Activated naive CD8-positive, alpha-beta T cell treated with anti-CD3 and anti-CD28 coated beads for 36 hours (primary cell): ENCODE data around the gene LENG8. TPM values are rescaled to one million over a fixed set of nuclear protein-coding genes. Genes with fewer than 3 reads are reported as not detected.
"Not testable (repeated sequence)": the region's sequence is repeated elsewhere in the genome, so short reads cannot be mapped to it uniquely, and the experiment has no call there.

ENCODE experiments used
- DNase-seq: peaks from one replicate; pipeline ENCODE4 v3.0.0; 2021
- H3K27ac Mint-ChIP-seq: one replicate; pipeline ENCODE4 v1.8.0; 2022; ENCODE audit warnings: mild to moderate bottlenecking, moderate library complexity, mixed read lengths
- H3K27me3 Mint-ChIP-seq: one replicate; pipeline ENCODE4 v1.8.0; 2022; ENCODE audit warnings: mild to moderate bottlenecking, mixed read lengths
- H3K36me3 Mint-ChIP-seq: one replicate; pipeline ENCODE4 v1.8.0; 2021; ENCODE audit warnings: mild to moderate bottlenecking, mixed read lengths
- H3K4me1 Mint-ChIP-seq: one replicate; pipeline ENCODE4 v1.8.0; 2021; ENCODE audit warnings: mixed read lengths
- H3K4me3 Mint-ChIP-seq: one replicate; pipeline ENCODE4 v1.8.0; 2022; ENCODE audit warnings: mild to moderate bottlenecking, moderate library complexity, mixed read lengths
- H3K9me3 Mint-ChIP-seq: one replicate; pipeline ENCODE4 v1.8.0; 2022; ENCODE audit warnings: mixed read lengths
- total RNA-seq, 2 experiments: library from RNA; stranded (reverse); gene quantifications; one replicate each; pipeline ENCODE4 v1.2.3, GENCODE V29; 2021

Gene LENG8
- total RNA-seq, 2 experiments from 2014 or later, result 101 to 108 TPM

DNA sequence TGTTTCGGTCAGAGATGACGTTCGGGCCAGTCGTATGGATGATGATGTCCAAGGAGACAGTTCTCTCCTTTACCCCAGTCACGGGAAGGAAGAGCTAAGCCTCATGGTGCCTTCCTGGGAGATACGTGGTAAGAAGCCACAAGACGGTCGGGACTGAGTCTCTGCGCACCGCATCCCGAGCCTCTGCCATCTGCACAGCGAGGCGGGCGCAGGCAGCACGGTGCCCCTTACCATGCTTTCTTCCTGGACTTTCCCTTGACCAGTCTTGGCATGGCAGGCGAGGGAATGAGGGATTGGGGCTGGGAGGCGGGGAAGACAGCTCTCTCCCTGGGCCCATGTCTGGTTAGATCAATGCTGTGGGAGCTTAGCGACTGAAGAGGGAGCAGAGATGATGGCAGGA, 43.6 kb downstream of the LENG8 start:
- Mint-ChIP-seq H3K27me3 (peaks cover 63% of the 10 kb centered on the region), H3K4me3 (no peak overlapping the region), H3K9me3 (no peaks in the 10 kb centered on the region), H3K36me3 (no peaks in the 10 kb centered on the region), H3K27ac (no peak overlapping the region), H3K4me1 (peaks cover 5% of the 10 kb centered on the region)
- no peak for DNase-seq

DNA sequence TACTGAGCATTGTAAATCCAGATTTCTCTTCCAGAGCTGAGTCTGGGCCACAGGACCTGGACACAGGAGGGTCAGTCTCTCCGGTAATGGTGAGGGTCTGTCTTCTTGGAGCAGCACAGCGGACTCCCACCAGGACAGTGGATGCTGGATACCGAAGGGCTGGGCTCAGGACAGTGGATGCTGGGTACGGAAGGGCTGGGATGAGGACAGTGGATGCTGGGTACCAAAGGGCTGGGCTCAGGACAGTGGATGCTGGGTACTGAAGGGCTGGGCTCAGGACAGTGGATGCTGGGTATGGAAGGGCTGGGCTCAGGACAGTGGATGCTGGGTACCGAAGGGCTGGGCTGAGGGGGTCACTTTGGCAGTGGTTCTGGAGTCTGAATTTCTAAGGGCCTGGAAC, 44.1 kb downstream of the LENG8 start:
- not testable (repeated sequence) for H3K36me3 Mint-ChIP-seq, H3K9me3 Mint-ChIP-seq, DNase-seq, H3K27ac Mint-ChIP-seq, H3K4me1 Mint-ChIP-seq, H3K4me3 Mint-ChIP-seq
- H3K27me3 Mint-ChIP-seq, result peaks cover 63% of the 10 kb centered on the region

DNA sequence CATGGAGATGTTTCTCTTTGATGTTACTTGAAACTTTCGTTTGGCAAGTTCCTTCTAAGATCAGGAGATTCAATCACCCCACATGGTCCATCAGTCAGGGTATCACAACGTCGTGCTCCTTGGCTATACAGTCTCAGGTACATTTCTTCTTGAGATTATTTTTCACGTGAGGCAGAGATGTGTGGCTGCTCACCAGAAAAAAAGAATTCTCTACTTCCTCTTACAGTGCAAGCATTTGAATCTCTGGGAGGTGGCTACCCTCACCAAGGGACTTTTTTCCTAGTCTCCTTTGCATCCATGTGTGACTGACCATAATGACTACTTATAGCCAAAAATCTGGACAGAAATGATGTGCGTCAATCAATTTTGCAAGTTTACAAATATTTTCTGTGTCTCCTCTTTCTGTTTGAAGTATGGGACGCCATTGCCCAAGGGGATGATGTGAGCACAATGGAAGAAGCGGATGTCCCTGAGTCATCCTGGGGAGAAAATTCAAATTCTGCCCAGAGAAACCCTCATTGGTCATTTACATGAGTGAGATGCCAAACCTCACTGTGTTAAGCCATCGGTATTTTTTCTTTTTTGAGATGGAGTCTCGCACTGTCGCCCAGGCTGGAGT, 45.1 kb downstream of the LENG8 start:
- H3K9me3 Mint-ChIP-seq, result no peaks in the 10 kb centered on the region
- no peaks in the 10 kb centered on the region for H3K36me3 Mint-ChIP-seq
- no peak overlapping the region for H3K27ac Mint-ChIP-seq
- H3K4me1 Mint-ChIP-seq, result peaks cover 12% of the 10 kb centered on the region
- peaks cover 67% of the 10 kb centered on the region for H3K27me3 Mint-ChIP-seq
- DNase-seq, result no peak
- no peak overlapping the region for H3K4me3 Mint-ChIP-seq

DNA sequence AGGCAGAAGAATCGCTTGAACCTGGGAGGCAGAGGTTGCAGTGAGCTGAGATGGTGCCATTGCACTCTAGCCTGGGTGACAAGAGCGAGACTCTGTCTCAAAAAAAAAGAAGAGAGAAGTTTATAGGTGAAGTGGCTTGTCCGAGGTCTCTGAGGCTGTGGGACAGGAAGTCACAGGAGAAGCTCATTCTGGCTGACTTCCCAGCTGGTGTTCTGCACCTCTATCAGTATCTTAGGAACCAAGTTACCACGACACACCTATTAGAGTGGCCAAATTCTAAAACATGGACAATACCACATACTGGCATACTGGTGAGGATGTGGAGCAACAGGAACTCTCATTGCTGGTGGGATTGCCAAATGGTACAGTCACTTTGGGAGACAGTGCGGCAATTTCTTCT, 46.3 kb downstream of the LENG8 start:
- not testable (repeated sequence) for H3K4me3 Mint-ChIP-seq, H3K9me3 Mint-ChIP-seq, H3K27ac Mint-ChIP-seq, DNase-seq, H3K36me3 Mint-ChIP-seq
- H3K4me1 Mint-ChIP-seq, result peaks cover 14% of the 10 kb centered on the region
- H3K27me3 Mint-ChIP-seq, result peaks cover 66% of the 10 kb centered on the region

DNA sequence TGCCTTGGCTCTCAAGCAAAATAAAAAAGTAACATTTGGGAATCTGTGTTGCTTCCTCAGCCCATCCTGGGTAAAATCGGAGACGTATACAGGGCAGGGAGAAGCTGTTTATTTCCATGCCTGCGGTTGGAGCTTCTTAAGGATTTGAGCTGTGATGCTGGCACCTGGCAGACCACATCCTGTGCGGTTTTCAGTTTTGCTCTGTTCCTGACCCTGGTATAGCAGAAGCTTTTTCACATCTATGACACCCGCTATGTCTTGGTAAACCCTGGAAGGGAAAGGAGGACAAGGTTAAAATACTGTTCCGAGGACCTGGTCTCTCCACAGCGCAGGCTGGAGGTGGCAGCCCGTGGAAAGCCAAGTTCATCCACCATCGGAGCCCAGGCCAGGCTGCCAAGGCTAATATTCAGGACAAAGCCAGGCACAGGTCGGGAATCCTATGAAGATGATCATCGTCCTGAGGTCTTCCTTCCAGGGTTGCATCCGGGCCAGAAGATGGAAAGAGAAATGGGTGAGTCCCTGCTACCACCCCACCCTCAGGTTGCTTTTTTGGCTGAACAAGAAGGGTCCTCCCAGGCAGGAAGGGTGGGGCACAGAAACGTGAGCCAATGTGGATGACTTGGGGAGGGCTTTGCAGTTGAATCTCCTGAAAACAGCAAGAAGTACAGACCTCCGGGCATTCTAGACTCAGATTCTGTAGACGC, 48.9 kb downstream of the LENG8 start:
- not testable (repeated sequence) for H3K4me3 Mint-ChIP-seq, H3K9me3 Mint-ChIP-seq, DNase-seq, H3K27ac Mint-ChIP-seq, H3K36me3 Mint-ChIP-seq
- Mint-ChIP-seq H3K4me1 (peaks cover 18% of the 10 kb centered on the region), H3K27me3 (peaks cover 56% of the 10 kb centered on the region)

DNA sequence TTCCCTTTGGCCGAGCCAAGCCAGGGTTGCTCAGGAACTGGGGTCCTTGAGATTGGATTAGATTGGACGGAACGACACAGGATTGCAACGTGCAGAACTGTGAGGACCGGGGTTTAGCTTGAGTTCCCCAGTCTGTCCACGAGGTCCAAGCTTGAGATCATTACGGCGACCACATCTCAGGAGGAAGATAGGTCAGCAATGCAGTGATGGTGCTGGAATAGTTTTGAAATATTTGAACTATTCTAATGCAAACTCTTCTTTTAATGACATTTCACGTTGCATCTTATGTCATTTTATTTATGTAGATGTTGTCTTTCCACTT, 49.4 kb downstream of the LENG8 start:
- H3K36me3 Mint-ChIP-seq, H3K9me3 Mint-ChIP-seq, H3K27ac Mint-ChIP-seq, DNase-seq, H3K4me3 Mint-ChIP-seq: not testable (repeated sequence)
- Mint-ChIP-seq H3K4me1 (peaks cover 18% of the 10 kb centered on the region), H3K27me3 (peaks cover 55% of the 10 kb centered on the region)

DNA sequence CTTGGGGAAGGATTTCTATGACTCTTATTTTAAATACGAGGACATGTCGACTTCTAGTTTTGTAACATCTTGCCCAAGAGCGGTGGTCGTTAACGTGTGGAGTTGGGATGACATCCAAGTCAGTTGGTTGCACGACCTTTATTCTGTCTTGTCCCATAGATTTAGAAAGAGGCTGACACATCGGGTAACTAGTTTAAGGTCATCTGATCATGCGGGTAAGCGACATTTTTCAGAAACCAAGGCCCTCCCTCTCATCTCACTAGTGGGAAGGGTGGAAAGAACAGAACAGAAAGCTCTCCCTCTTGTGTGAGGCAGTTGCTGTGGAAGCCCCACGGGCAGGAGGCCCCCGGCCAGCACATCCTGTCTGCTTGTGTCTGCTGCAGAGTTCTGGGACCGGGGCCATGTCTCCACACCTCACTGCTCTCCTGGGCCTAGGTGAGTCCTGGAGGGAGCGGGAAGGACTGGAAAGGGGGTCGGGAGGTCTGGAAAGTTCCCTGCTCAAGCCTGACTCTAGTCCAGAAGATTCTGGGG, 53.6 kb downstream of the LENG8 start, which contains the start of gene LAIR2:
Gene LAIR2 (plus strand): TSS at position 314 of the 531 bp plus-strand sequence. CDS start 88 bp downstream, at position 402.
- DNase-seq, result no peak
- Mint-ChIP-seq H3K4me1 (peaks cover 24% of the 10 kb centered on the region), H3K36me3 (no peaks in the 10 kb centered on the region), H3K27ac (no peak within 1 kb of the TSS), H3K27me3 (peaks cover 46% of the 10 kb centered on the region), H3K9me3 (no peaks in the 10 kb centered on the region), H3K4me3 (peak within 1 kb of the TSS; percentile 43)

DNA sequence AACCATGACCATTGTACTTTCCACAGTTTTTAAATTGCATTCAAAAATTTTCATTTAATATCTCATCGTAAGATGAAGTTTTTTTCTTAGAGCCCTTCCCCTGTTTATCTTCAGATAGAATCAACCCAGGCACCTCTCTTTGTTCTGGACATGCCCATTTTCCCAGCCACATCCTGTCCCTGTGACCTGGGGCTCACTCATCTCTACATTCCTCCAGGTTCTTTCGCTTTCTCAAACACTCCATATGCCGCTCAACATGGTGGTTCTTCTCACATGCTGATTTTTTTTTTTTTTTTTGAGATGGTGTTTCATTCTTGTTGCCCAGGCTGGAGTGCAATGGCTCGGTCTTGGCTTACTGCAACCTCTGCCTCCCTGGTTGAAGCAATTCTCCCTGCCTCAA, 56.5 kb downstream of the LENG8 start:
- peaks cover 47% of the 10 kb centered on the region for H3K27me3 Mint-ChIP-seq
- H3K27ac Mint-ChIP-seq, H3K4me3 Mint-ChIP-seq, DNase-seq, H3K36me3 Mint-ChIP-seq, H3K9me3 Mint-ChIP-seq: not testable (repeated sequence)
- peaks cover 19% of the 10 kb centered on the region for H3K4me1 Mint-ChIP-seq

DNA sequence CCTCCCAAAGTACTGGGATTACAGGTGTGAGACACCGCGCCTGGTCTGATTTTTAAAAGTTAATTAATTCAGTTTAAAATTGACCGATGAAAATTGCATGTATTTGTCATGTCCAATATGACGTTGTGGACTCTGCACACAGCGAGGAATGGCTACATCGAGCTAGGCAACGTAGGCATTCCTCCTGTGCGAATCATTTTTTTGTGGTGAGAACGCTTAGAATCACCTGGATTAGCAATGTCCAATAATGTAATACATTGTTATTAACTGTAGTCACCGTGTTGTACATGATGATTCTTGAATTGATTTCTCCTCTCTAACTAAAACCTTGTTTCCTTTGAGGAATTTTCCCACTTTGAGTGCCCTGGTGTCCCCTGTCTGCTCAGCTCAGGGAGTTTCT, 57.1 kb downstream of the LENG8 start:
- peaks cover 19% of the 10 kb centered on the region for H3K4me1 Mint-ChIP-seq
- H3K27me3 Mint-ChIP-seq, result peaks cover 42% of the 10 kb centered on the region
- H3K36me3 Mint-ChIP-seq, result no peaks in the 10 kb centered on the region
- H3K9me3 Mint-ChIP-seq, result no peaks in the 10 kb centered on the region
- H3K4me3 Mint-ChIP-seq, result no peak overlapping the region
- no peak overlapping the region for H3K27ac Mint-ChIP-seq
- DNase-seq, result no peak

DNA sequence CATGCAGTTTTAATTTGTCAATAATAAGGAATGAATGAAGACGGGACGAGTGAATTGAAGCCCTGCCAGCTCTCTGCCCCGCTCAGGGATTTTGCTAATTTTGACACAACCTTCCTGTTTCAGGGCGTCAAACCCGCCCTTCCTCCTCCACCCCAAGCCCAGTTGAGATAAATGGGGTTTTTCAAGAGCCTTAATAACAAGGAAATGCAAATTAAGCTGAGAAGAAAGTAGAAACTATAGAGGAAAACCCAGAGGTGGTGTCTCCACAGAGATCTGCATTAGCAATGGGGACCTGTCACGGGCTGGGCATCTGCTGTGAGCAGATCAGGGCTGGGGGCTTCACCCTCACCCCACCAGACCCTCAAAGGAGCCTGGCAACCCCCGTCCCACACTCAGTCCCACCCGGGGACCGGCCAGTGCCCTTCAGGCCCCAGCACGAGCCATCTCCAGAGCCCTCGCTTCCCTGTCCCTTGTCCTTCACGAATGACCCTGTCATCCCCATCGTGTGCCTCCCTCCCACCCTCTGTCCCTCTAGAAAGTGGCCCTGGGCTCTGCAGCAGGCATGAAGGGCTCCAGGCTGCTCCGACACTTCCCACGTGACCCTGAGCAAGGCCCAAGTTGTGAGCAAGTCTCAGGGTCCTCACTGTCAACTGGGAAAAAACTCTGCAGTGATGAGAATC, 58.2 kb downstream of the LENG8 start:
- DNase-seq, H3K9me3 Mint-ChIP-seq, H3K36me3 Mint-ChIP-seq, H3K4me3 Mint-ChIP-seq, H3K27ac Mint-ChIP-seq: not testable (repeated sequence)
- Mint-ChIP-seq H3K4me1 (peaks cover 19% of the 10 kb centered on the region), H3K27me3 (peaks cover 41% of the 10 kb centered on the region)

DNA sequence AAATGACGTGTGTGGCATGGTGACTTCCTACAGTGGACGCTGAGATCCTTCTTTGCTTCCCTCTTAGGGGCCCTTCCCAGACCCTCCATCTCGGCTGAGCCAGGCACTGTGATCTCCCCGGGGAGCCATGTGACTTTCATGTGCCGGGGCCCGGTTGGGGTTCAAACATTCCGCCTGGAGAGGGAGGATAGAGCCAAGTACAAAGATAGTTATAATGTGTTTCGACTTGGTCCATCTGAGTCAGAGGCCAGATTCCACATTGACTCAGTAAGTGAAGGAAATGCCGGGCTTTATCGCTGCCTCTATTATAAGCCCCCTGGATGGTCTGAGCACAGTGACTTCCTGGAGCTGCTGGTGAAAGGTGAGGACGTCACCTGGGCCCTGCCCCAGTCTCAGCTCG, 58.8 kb downstream of the LENG8 start:
- Mint-ChIP-seq H3K4me3 (no peak overlapping the region), H3K27me3 (peaks cover 40% of the 10 kb centered on the region), H3K27ac (no peak overlapping the region), H3K9me3 (no peaks in the 10 kb centered on the region), H3K36me3 (no peaks in the 10 kb centered on the region), H3K4me1 (peaks cover 15% of the 10 kb centered on the region)
- no peak for DNase-seq

DNA sequence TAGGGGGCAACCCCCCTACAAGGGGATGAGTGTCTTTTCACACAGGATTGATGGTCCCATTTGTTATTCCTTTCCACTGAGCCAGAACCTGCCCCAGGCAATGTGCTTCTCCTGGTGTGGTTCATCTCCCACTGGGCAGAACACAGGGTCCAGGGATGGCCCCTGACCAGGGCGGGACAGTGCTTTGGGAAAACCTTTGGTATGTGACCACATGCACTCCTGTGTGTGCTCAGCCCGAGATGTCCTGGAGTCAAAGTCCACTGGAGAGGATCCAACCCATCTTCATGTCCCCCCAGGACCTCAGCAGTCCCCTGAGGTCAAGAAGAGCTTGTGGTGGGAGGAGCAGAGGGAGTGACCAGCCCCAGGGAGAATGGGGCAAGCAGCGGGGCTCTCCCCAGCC, 59.5 kb downstream of the LENG8 start:
- not testable (repeated sequence) for H3K27ac Mint-ChIP-seq, H3K9me3 Mint-ChIP-seq, DNase-seq, H3K36me3 Mint-ChIP-seq, H3K4me3 Mint-ChIP-seq
- peaks cover 15% of the 10 kb centered on the region for H3K4me1 Mint-ChIP-seq
- H3K27me3 Mint-ChIP-seq, result peaks cover 37% of the 10 kb centered on the region

DNA sequence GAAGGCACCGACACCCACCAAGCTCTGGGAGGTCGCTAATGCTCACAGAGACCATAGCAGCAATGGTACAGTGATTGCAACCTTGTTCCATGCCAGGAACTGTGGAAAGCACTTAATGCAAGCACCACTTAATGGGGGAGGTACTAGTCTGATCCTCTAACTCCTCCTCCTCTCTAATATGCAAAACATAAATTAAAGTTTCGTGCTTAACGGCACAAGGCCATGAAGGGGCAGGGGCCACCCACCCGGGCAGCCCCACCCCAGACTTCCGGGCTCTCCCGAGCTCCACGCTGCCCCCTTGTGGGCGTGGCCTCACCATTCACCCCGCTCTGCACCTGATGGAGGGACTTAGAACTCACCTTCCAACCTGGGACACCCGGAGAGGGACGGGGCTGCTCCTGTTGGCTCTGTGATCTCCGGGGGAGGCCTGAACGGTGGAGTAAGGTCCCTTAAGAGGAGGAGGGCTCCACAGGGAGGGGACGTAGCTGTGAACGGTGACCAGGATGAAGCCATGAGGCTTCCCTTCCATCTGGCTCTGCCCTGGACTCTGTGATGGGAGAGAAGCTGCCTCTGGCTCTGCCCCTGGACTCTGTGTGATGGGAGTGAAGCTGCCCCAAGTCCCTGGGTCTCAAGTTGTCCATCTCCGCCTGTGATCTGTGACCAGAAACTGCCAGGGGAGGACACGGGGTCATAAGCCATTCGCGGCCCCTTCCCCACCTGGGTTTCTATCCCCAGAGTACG, 60.4 kb downstream of the LENG8 start:
- H3K27ac Mint-ChIP-seq, H3K36me3 Mint-ChIP-seq, H3K4me3 Mint-ChIP-seq, H3K9me3 Mint-ChIP-seq, DNase-seq: not testable (repeated sequence)
- H3K4me1 Mint-ChIP-seq, result peaks cover 15% of the 10 kb centered on the region
- peaks cover 37% of the 10 kb centered on the region for H3K27me3 Mint-ChIP-seq
